Activated CD8-positive, alpha-beta memory T cell treated with anti-CD3 and anti-CD28 coated beads for 48 hours (primary cell): ENCODE measurements around the gene ZBTB49.

Source experiments
- DNase-seq, 3 experiments: peaks; one replicate each; pipeline ENCODE4 v3.0.0-alpha.2; 2020; ENCODE audit warnings: low read depth in 2 of 3, low spot score in 2 of 3

The ZBTB49 gene

GRCh38 chr4:4355302-4355701 is 65.3 kb downstream of the ZBTB49 start:
- no peak for DNase-seq

DNA sequence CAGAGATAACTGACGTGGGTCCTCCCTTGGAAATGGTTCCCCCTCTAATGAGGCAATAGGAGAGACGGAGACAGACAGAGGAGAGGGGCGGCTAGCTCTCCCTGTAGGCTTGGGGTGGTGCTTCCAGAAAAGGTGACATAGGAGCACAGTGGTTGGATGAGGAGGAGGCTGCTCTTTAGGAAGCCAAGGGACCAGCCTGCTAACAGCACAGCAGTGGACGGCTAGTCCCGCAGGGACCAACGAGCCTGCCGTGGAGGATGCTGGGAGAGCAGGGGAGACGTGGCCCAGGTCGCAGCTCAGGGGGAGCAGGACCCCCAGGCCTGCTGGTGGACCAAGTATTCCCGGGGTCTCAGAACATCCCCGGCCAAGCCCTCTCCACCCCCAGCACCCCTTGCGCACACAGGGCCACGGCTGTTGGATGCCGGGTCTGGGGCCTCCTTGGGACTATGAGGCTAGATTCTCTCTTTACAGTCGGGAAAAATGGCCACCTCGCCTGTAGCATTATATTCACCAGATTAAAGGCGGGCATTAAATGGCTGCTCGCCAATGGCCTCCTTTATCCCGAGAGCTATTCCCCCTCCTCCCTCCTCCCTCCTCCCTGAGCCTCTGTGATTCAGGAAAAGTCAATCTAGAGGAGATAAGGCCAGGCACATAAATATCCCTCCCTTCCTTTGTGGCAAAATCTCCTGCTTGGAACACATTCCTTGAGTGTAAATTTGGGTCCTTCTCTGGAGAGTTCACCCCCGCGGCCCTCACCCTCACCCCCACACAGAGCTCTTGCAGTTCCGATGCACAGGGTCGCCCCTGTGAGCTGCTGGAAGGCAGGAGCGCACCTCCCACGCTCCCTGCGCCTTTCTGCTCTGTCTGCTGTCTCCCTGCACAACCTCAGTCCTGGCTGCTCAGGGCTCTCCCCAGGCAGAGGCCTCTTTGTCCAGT is 66.3 kb downstream of the ZBTB49 start:
- DNase-seq: no peak

DNA sequence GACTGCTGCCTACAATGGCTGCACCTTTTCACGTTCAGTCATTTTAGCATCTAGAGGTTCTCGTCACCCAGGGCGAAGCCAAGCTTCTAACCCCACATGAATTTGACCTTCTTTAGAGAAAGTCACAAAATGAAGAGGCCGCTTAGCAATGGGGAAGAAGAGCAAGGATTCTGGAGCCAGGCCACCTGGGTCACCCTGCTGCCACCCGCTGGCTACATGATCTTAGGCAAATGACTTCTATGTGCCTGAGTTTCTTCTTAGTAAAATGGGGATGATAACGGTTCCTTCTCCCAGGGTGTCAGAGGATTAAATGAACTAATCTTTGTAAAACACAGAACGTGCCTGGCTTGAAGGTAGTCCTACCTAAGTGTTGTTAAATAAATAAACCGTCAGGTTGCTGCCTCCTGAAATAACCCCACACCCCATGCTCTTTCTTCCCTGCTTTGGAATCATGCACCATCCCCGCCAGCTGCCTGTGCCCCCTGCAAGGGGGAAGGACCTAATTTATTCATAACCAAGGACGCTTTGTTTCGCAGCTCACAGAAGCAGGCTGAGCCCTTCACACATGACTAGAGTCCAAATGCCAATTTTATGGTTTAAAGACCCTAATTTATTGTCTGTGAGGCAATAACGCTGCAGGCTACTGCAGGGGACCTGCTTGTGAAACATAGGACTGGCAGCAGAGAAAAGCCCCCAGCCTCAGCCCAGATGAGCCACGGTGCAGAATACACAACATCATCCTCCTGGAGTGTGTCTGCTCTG is 68.2 kb downstream of the ZBTB49 start:
- no peak for DNase-seq

GRCh38 chr4:4361883-4362282 is 71.8 kb downstream of the ZBTB49 start:
- no peak for DNase-seq

GRCh38 chr4:4362991-4363697 is 73.1 kb downstream of the ZBTB49 start:
- DNase-seq: no peak

DNA sequence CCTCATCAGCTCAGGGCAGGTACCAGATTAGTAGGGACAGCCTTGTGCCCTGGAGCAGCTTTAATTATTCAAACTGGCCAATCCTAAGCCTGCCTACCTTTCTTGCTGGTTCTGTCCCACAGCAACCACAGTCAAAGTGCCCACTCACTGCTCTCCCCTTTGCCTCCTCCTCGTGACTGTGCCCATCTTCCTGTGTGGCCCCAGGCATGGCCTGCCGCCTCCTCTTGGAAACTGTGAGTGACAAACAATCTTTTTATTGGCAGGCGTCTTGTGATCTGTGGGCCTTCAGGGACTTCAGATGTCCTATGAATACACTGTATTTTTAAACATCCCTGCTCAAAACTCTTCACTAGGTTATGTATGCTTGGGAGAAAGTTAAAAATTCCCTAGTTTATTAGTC is 74.0 kb downstream of the ZBTB49 start:
- DNase-seq: no peak

DNA sequence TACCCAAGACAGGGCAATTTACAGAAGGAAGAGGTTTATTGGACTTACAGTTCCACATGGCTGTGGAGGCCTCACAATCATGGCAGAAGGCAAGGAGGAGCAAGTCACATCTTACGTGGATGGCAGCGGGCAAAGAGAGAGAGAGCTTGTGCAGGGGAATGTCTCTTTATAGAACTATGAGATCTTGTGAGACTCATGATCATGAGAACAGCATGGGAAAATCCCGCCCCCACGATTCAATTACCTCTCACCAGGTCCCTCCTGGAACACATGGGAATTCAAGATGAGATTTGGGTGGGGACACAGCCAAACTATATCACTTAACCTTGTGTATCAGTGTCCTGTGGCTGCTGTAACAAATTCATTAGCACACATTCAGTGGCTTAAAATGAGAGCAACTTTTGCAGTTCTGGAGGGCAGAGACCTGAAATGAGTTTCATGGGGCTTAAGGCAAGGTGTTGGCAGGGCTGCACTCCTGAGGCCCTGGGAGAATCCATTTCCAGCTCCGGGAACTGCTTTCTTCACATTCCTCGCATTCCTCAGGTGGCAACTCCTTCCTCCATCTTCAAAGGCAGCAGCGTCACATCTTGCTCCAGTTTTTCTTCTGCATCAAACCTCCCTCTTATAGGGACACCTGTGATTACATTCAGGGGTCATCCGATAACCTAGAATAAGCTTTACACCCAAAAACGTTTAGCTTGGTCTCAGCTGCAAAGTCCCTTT is 74.6 kb downstream of the ZBTB49 start:
- DNase-seq: no peak

- DNase-seq: no peak
These were observed 78.9 kb downstream of the ZBTB49 start for GRCh38 chr4:4368809-4369580.
